Measurements from ENCODE around the gene TUFT1. TPM values are rescaled to one million over a fixed set of nuclear protein-coding genes. Genes with fewer than 3 reads are reported as not detected.
A peak's percentile ranks its signal among the peaks of the same experiment; 100 is the strongest.
"Not testable (repeated sequence)": the region's sequence is repeated elsewhere in the genome, so short reads cannot be mapped to it uniquely, and the experiment has no call there.

The TUFT1 gene
- total RNA-seq, 1 experiment from 2014 or later, result 7.9 TPM

- DNase-seq (ENCODE audit: low read depth), result no peak
Measured at GRCh38 chr1:151615711-151616504, 75.8 kb downstream of the TUFT1 start.

- DNase-seq (ENCODE audit: low read depth), result no peak
Measured at GRCh38 chr1:151616505-151616849, 76.4 kb downstream of the TUFT1 start.

GRCh38 chr1:151618003-151618402, 77.9 kb downstream of the TUFT1 start:
- no peak for DNase-seq (ENCODE audit: low read depth)

- DNase-seq (ENCODE audit: low read depth), result no peak
Measured at GRCh38 chr1:151618470-151618869, 78.4 kb downstream of the TUFT1 start.

GRCh38 chr1:151618996-151619395, 78.9 kb downstream of the TUFT1 start:
- not testable (repeated sequence) for DNase-seq (ENCODE audit: low read depth)

GRCh38 chr1:151619489-151620093, 79.5 kb downstream of the TUFT1 start:
- peak; percentile 58 for DNase-seq (ENCODE audit: low read depth)

- peak; percentile 72 for DNase-seq (ENCODE audit: low read depth)
Measured at GRCh38 chr1:151620286-151620685, 80.2 kb downstream of the TUFT1 start.

GRCh38 chr1:151621351-151621750, 81.2 kb downstream of the TUFT1 start:
- DNase-seq (ENCODE audit: low read depth), result peak; percentile 41

GRCh38 chr1:151624783-151625182, 84.7 kb downstream of the TUFT1 start:
- no peak for DNase-seq (ENCODE audit: low read depth)

- no peak for DNase-seq (ENCODE audit: low read depth)
Measured at GRCh38 chr1:151626740-151627334, 86.7 kb downstream of the TUFT1 start.

GRCh38 chr1:151629278-151629677, 89.2 kb downstream of the TUFT1 start:
- DNase-seq (ENCODE audit: low read depth), result no peak

Other genes starting within 250 kb of the TUFT1 start
- 45.6 and 60.0 TPM in 2 replicates for gene PI4KB, start 212.9 kb upstream of the TUFT1 start, total RNA-seq (2014; rRNA removed)
- 62.8 and 73.3 TPM in 2 replicates for gene RFX5, start 193.1 kb upstream of the TUFT1 start, total RNA-seq (2014; rRNA removed)
- 16.2 and 17.9 TPM in 2 replicates for gene SELENBP1, start 167.6 kb upstream of the TUFT1 start, total RNA-seq (2014; rRNA removed)
- gene PSMB4, start 140.7 kb upstream of the TUFT1 start, total RNA-seq (2014; rRNA removed), result 238 and 258 TPM in 2 replicates
- gene POGZ, start 80.8 kb upstream of the TUFT1 start, total RNA-seq (2014; rRNA removed), result 16.4 and 24.6 TPM in 2 replicates
- 0.06 and 0.34 TPM in 2 replicates for gene CGN, start 28.9 kb upstream of the TUFT1 start, total RNA-seq (2014; rRNA removed)
- 19.8 and 22.6 TPM in 2 replicates for gene SNX27, start 71.7 kb downstream of the TUFT1 start, total RNA-seq (2014; rRNA removed)
- gene CELF3, start 176.5 kb downstream of the TUFT1 start, total RNA-seq (2014; rRNA removed), result not detected in 2 replicates
- gene RIIAD1, start 181.2 kb downstream of the TUFT1 start, total RNA-seq (2014; rRNA removed), result not detected in 2 replicates
- 83.4 and 117 TPM in 2 replicates for gene MRPL9, start 223.2 kb downstream of the TUFT1 start, total RNA-seq (2014; rRNA removed)